ENCODE data around the gene MYOM3.

Gene MYOM3

DNA sequence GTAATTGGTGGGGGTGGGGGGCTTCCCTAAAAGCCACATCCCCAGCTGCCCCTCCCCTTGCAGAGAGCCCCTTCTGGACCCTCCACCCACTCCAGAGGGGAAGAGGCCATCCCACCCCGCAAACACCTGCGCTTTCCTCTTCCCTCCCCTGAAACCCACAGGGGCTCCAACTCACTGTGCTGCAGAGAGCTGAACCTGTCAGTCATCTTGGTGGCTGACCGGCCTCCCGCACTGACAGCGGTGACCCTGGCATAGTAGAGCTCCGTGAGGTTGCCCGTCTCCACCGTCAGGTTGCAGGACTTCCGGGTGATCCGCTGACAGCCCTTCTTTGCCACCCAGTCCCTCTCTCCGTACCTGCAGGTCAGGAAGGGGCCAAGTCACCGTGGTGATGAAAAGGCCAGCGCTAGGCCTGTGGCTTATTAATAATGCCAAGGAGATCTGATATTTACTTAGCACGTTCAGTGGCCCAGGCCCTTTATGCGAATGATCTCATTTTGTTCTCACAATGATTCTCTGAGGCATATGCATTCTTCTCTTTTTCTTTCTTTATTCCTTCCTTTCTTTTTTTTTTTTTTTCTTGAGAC, 25.1 kb upstream of the MYOM3 start:
- TF ChIP-seq YY1 (IDR thresholded peaks at IDR 0.05; ENCODE audit: insufficient read depth, insufficient read length) (no peak), ZNF274 (IDR thresholded peaks at IDR 0.05; ENCODE audit: low read depth, low read length) (no peak), SUZ12 (IDR thresholded peaks at IDR 0.05; ENCODE audit: extremely low read depth, insufficient read depth, insufficient read length) (no peak)
- H3K27me3 ChIP-seq (ENCODE audit: insufficient read depth, insufficient read length): no peaks in the 10 kb centered on the region
- no peak overlapping the region for H3K4me3 ChIP-seq (ENCODE audit: insufficient read length, low read depth)
- no peaks in the 10 kb centered on the region; the same call in 1 of the 2 replicates for H3K9me3 ChIP-seq (ENCODE audit: insufficient read depth, low read length)
- no peaks in the 10 kb centered on the region for H3K4me1 ChIP-seq (ENCODE audit: insufficient read depth, insufficient read length)
- DNase-seq (ENCODE audit: low read depth, low spot score): no peak
- H3K36me3 ChIP-seq (ENCODE audit: insufficient read depth, insufficient read length, low read length): no peaks in the 10 kb centered on the region
- H3K9ac ChIP-seq (ENCODE audit: insufficient read length, low read depth): no peak overlapping the region

DNA sequence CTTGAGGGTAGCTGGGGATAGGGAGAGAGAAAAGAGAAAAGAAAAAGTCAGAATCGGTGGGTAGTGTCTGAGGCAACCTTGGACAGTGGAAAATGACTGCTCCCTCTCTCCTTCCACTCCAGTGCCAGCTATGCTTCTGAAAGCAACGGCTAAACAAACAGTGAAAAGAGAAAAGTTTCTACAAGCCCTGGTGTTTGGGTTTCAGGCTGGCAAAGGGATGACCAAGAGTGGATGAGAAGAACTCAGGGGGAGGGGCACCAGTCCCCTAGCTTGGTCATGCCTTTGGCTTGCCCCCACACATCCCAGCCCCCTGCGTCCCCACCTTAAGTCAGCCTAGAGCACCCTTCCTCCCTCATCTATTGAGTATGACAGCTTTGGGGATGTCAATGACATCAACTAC, 22.4 kb upstream of the MYOM3 start:
- Histone ChIP-seq H3K4me1 (ENCODE audit: insufficient read depth, insufficient read length) (no peaks in the 10 kb centered on the region), H3K27me3 (ENCODE audit: insufficient read depth, insufficient read length) (no peaks in the 10 kb centered on the region), H3K36me3 (ENCODE audit: insufficient read depth, insufficient read length, low read length) (no peaks in the 10 kb centered on the region), H3K4me3 (ENCODE audit: insufficient read length, low read depth) (no peak overlapping the region), H3K9me3 (ENCODE audit: insufficient read depth, low read length) (peaks cover 5% of the 10 kb centered on the region; the same call in 1 of the 2 replicates), H3K9ac (ENCODE audit: insufficient read length, low read depth) (no peak overlapping the region)
- DNase-seq (ENCODE audit: low read depth, low spot score): no peak
- TF ChIP-seq ZNF274 (IDR thresholded peaks at IDR 0.05; ENCODE audit: low read depth, low read length) (no peak), SUZ12 (IDR thresholded peaks at IDR 0.05; ENCODE audit: extremely low read depth, insufficient read depth, insufficient read length) (no peak), YY1 (IDR thresholded peaks at IDR 0.05; ENCODE audit: insufficient read depth, insufficient read length) (no peak)

DNA sequence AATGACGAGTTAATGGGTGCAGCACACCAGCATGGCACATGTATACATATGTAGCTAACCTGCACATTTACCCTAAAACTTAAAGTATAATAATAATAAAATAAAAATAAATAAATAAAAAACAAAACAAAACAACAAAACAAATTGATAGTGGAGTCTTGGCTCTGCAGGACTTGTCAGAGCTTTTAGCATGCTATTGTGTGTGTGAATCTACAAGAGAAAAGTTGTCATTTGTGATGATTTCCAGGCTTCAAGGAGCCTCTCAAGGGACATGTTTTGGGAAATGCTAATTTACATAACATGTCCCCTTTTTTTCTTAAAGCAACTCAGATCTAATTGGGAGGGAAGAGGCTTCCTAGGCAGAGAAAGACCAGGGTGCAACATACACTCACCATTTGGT, 21.9 kb upstream of the MYOM3 start:
- 0 out of 2 replicates have a peak, but pooled peaks cover 5% of the 10 kb centered on the region for H3K9me3 ChIP-seq (ENCODE audit: insufficient read depth, low read length)

DNA sequence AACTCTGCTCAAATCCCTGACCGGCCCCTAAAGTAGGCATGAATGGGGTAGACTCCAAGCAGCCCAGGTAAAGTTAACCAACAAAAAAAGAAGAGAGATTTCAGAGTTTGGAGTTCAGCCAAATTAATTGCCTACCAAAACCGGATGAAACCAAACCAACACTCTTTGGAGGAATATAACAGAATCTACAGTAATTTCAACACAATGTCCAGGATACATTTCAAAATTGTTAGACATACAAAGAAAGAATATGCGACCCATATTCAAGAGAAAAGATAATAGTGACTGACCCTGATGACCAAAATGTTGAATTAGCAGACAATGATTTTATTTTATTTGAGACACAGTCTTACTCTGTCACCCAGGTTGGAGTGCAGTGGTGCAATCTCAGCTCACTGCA, 18.4 kb upstream of the MYOM3 start:
- H3K9me3 ChIP-seq (ENCODE audit: insufficient read depth, low read length): 0 out of 2 replicates have a peak, but pooled peaks cover 5% of the 10 kb centered on the region
- H3K4me3 ChIP-seq (ENCODE audit: insufficient read length, low read depth): no peak overlapping the region
- H3K4me1 ChIP-seq (ENCODE audit: insufficient read depth, insufficient read length): no peaks in the 10 kb centered on the region
- no peak for DNase-seq (ENCODE audit: low read depth, low spot score)
- no peak overlapping the region for H3K9ac ChIP-seq (ENCODE audit: insufficient read length, low read depth)
- H3K36me3 ChIP-seq (ENCODE audit: insufficient read depth, insufficient read length, low read length): no peaks in the 10 kb centered on the region
- TF ChIP-seq YY1 (IDR thresholded peaks at IDR 0.05; ENCODE audit: insufficient read depth, insufficient read length) (no peak), ZNF274 (IDR thresholded peaks at IDR 0.05; ENCODE audit: low read depth, low read length) (no peak), SUZ12 (IDR thresholded peaks at IDR 0.05; ENCODE audit: extremely low read depth, insufficient read depth, insufficient read length) (no peak)
- no peaks in the 10 kb centered on the region for H3K27me3 ChIP-seq (ENCODE audit: insufficient read depth, insufficient read length)

More for the DNA sequence above, 21.9 kb upstream of the MYOM3 start:
- DNase-seq (ENCODE audit: low read depth, low spot score): no peak
- Histone ChIP-seq H3K9ac (ENCODE audit: insufficient read length, low read depth) (no peak overlapping the region), H3K4me3 (ENCODE audit: insufficient read length, low read depth) (no peak overlapping the region), H3K27me3 (ENCODE audit: insufficient read depth, insufficient read length) (no peaks in the 10 kb centered on the region), H3K36me3 (ENCODE audit: insufficient read depth, insufficient read length, low read length) (no peaks in the 10 kb centered on the region), H3K4me1 (ENCODE audit: insufficient read depth, insufficient read length) (no peaks in the 10 kb centered on the region)
- TF ChIP-seq ZNF274 (IDR thresholded peaks at IDR 0.05; ENCODE audit: low read depth, low read length): no peak
- no peak for TF ChIP-seq SUZ12 (IDR thresholded peaks at IDR 0.05; ENCODE audit: extremely low read depth, insufficient read depth, insufficient read length)
- no peak for TF ChIP-seq YY1 (IDR thresholded peaks at IDR 0.05; ENCODE audit: insufficient read depth, insufficient read length)

DNA sequence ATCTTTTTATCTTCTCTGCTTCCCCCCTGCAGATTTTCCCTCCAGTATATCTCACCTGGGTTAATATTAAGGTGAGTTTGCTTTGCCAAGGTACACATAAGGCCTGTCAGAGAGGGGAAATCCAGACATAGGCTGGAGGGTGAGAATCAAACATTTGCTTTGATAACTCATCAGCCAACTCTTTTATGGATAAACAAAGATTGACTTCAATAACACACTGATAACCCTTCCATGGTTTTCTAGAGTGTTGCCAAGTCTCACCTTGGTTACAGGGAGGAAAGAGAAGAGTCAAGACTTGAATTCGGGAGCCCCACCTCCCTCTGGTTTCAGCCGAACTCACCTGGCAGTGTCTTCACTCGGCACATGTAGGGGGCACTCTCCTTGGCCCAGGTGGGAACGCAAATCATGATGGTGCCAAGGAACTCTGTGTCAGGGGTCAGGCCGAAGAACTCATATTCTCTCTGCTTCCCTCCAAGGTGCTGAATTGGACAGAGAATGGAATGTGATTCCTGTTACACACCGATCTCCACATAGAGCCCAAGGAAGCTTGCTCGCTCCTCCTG, 15.9 kb upstream of the MYOM3 start:
- no peak for DNase-seq (ENCODE audit: low read depth, low spot score)
- 0 out of 2 replicates have a peak, but pooled peaks cover 5% of the 10 kb centered on the region for H3K9me3 ChIP-seq (ENCODE audit: insufficient read depth, low read length)
- H3K4me1 ChIP-seq (ENCODE audit: insufficient read depth, insufficient read length): no peaks in the 10 kb centered on the region
- no peak overlapping the region for H3K9ac ChIP-seq (ENCODE audit: insufficient read length, low read depth)
- H3K36me3 ChIP-seq (ENCODE audit: insufficient read depth, insufficient read length, low read length): no peaks in the 10 kb centered on the region
- no peak for TF ChIP-seq SUZ12 (IDR thresholded peaks at IDR 0.05; ENCODE audit: extremely low read depth, insufficient read depth, insufficient read length)
- no peak for TF ChIP-seq YY1 (IDR thresholded peaks at IDR 0.05; ENCODE audit: insufficient read depth, insufficient read length)
- TF ChIP-seq ZNF274 (IDR thresholded peaks at IDR 0.05; ENCODE audit: low read depth, low read length): no peak
- H3K4me3 ChIP-seq (ENCODE audit: insufficient read length, low read depth): no peak overlapping the region
- no peaks in the 10 kb centered on the region for H3K27me3 ChIP-seq (ENCODE audit: insufficient read depth, insufficient read length)

DNA sequence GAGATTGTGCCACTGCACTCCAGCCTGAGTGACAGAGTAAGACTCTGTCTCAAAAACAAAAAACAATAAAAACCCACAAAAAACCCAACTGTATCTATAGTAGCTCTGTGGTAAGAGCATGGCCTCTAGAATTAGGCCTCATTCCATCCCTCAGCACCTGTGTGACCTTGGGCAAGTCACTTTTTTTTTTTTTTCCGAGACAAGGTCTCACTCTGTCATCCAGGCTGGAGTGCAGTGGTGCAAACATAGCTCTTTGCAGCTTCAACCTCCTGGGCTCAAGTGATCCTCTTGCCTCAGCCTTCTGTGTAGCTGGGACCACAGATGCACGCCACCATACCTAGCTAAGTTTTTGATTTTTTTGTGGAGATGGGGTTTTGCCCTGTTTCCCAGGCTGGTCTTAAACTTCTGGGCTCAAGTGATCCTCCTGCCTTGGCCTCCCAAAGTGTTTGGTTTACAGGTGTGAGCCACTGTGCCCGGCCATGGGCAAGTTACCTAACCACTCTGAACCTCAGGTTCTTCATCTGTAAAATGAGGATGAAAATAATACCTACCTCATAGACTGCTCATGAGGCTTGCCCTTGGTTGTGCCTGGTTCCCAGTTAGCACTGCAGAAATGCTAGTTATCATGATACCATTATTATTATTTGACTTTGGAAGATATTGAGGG, 15.3 kb upstream of the MYOM3 start:
- Histone ChIP-seq H3K9ac (ENCODE audit: insufficient read length, low read depth) (no peak overlapping the region), H3K4me1 (ENCODE audit: insufficient read depth, insufficient read length) (no peaks in the 10 kb centered on the region), H3K27me3 (ENCODE audit: insufficient read depth, insufficient read length) (no peaks in the 10 kb centered on the region), H3K9me3 (ENCODE audit: insufficient read depth, low read length) (0 out of 2 replicates have a peak, but pooled peaks cover 5% of the 10 kb centered on the region), H3K36me3 (ENCODE audit: insufficient read depth, insufficient read length, low read length) (no peaks in the 10 kb centered on the region), H3K4me3 (ENCODE audit: insufficient read length, low read depth) (no peak overlapping the region)
- no peak for DNase-seq (ENCODE audit: low read depth, low spot score)
- TF ChIP-seq YY1 (IDR thresholded peaks at IDR 0.05; ENCODE audit: insufficient read depth, insufficient read length) (no peak), ZNF274 (IDR thresholded peaks at IDR 0.05; ENCODE audit: low read depth, low read length) (no peak), SUZ12 (IDR thresholded peaks at IDR 0.05; ENCODE audit: extremely low read depth, insufficient read depth, insufficient read length) (no peak)

DNA sequence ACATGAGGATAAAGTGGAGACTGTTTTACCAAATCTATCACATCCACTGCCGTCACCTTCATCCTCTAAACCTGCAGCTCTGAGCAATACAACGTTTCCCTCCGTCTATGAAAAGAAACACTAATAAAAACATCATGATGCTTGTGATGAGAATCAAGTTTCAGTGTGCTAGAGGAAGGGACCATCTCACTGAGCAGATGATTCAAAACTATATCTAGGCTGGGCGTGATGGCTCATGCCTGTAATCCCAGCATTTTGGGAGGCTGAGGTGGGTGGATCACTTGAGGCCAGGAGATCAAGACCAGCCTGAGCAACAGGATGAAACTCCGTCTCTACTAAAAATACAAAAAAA, 14.7 kb upstream of the MYOM3 start:
- Histone ChIP-seq H3K27me3 (ENCODE audit: insufficient read depth, insufficient read length) (no peaks in the 10 kb centered on the region), H3K4me3 (ENCODE audit: insufficient read length, low read depth) (no peak overlapping the region), H3K9ac (ENCODE audit: insufficient read length, low read depth) (no peak overlapping the region), H3K36me3 (ENCODE audit: insufficient read depth, insufficient read length, low read length) (no peaks in the 10 kb centered on the region), H3K4me1 (ENCODE audit: insufficient read depth, insufficient read length) (no peaks in the 10 kb centered on the region), H3K9me3 (ENCODE audit: insufficient read depth, low read length) (0 out of 2 replicates have a peak, but pooled peaks cover 5% of the 10 kb centered on the region)
- no peak for DNase-seq (ENCODE audit: low read depth, low spot score)
- TF ChIP-seq SUZ12 (IDR thresholded peaks at IDR 0.05; ENCODE audit: extremely low read depth, insufficient read depth, insufficient read length): no peak
- no peak for TF ChIP-seq ZNF274 (IDR thresholded peaks at IDR 0.05; ENCODE audit: low read depth, low read length)
- TF ChIP-seq YY1 (IDR thresholded peaks at IDR 0.05; ENCODE audit: insufficient read depth, insufficient read length): no peak
